LNCaP clone FGC (cell line): ENCODE measurements around the gene FABP1.

ENCODE experiments used
- DNase-seq: peaks from one replicate; pipeline ENCODE4 v3.0.0-alpha.2; 2011; ENCODE audit warnings: low read depth
- H3K4me3 ChIP-seq: 2 replicates; pipeline ENCODE4 v1.5.1; 2011; ENCODE audit warnings: mild to moderate bottlenecking, low read depth, low read length, control low read depth
- TF ChIP-seq, protein P1 (sequence below): IDR thresholded peaks from 2 replicates; pipeline ENCODE4 v1.5.1; 2012; ENCODE audit warnings: mild to moderate bottlenecking; ENCODE audit not compliant: control insufficient read depth, insufficient read depth; ENCODE audit errors: extremely low read depth

FABP1 gene

DNA sequence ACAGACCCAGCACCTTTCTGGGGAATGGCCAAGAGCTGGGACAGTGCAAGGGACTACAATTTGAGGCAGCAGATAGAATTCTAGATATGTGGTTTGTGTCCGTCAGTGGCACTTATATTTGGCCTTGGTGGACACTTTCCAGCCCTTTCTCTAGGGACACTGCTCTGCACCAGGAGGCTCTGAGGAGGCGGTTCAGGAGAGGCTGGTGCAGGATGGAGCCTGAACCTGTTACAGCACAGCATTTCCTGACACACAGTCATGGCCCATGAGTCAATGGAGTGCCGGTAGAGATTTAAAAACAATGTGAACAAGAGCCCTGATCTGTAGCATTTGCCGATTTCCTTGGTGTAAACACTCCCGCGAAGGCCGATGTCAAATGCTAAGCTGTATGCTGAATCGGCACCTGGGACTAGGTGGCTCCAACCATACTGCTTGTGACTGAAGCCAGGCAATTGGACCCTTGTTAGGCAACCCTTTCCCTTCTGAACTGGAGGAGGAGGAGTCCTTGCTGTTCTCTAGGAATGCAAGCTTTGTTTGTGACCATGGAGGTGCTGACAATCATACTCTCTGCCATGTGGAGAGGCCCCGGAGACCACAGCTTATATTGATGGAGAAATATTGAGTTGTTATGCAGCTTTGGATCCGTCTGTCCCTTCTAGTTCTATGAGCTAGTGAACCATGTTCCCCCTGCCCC lies 11.9 kb downstream of the FABP1 start:
- no peak overlapping the region for H3K4me3 ChIP-seq
- TF ChIP-seq, protein P1, sequence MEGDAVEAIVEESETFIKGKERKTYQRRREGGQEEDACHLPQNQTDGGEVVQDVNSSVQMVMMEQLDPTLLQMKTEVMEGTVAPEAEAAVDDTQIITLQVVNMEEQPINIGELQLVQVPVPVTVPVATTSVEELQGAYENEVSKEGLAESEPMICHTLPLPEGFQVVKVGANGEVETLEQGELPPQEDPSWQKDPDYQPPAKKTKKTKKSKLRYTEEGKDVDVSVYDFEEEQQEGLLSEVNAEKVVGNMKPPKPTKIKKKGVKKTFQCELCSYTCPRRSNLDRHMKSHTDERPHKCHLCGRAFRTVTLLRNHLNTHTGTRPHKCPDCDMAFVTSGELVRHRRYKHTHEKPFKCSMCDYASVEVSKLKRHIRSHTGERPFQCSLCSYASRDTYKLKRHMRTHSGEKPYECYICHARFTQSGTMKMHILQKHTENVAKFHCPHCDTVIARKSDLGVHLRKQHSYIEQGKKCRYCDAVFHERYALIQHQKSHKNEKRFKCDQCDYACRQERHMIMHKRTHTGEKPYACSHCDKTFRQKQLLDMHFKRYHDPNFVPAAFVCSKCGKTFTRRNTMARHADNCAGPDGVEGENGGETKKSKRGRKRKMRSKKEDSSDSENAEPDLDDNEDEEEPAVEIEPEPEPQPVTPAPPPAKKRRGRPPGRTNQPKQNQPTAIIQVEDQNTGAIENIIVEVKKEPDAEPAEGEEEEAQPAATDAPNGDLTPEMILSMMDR: no peak
- no peak for DNase-seq

GRCh38 chr2:88114889-88115288 lies 13.0 kb downstream of the FABP1 start:
- no peak for DNase-seq
- TF ChIP-seq, protein P1: no peak
- no peak overlapping the region for H3K4me3 ChIP-seq

DNA sequence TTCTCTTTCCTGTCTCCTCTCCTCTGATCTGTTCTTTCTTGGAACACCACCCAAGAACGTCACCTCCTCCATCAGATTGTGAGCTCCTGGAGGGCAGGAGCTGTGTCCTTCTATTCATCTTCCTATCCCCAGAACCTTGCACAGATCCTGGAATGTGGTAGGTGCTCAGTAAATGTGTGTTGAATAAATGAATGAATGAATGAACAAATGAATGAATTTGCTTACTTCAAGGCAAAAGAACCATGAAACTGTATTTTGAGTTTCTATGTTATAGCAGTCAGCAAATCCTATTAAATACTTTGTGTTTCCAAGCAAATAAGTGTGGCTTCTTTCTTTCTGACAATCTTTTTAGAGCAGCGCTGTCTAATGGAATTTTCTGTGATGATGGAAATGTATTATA lies 14.8 kb downstream of the FABP1 start:
- DNase-seq: no peak
- no peak overlapping the region for H3K4me3 ChIP-seq
- TF ChIP-seq, protein P1: no peak

GRCh38 chr2:88110830-88111229 lies 17.0 kb downstream of the FABP1 start:
- TF ChIP-seq, protein P1: no peak
- no peak for DNase-seq
- H3K4me3 ChIP-seq: no peak overlapping the region

- DNase-seq: no peak
- no peak overlapping the region for H3K4me3 ChIP-seq
- TF ChIP-seq, protein P1: no peak
Measured at GRCh38 chr2:88108796-88109195, 19.1 kb downstream of the FABP1 start.

GRCh38 chr2:88100489-88100858 lies 27.4 kb downstream of the FABP1 start:
- no peak for DNase-seq
- no peak overlapping the region for H3K4me3 ChIP-seq
- TF ChIP-seq, protein P1: no peak
